ENCODE results near the gene TNFRSF25.
"Not testable (repeated sequence)": the region's sequence is repeated elsewhere in the genome, so short reads cannot be mapped to it uniquely, and the experiment has no call there.

The TNFRSF25 gene

GRCh38 chr1:6501279-6501813 lies 35.4 kb upstream of the TNFRSF25 start:
- no peak for DNase-seq

DNA sequence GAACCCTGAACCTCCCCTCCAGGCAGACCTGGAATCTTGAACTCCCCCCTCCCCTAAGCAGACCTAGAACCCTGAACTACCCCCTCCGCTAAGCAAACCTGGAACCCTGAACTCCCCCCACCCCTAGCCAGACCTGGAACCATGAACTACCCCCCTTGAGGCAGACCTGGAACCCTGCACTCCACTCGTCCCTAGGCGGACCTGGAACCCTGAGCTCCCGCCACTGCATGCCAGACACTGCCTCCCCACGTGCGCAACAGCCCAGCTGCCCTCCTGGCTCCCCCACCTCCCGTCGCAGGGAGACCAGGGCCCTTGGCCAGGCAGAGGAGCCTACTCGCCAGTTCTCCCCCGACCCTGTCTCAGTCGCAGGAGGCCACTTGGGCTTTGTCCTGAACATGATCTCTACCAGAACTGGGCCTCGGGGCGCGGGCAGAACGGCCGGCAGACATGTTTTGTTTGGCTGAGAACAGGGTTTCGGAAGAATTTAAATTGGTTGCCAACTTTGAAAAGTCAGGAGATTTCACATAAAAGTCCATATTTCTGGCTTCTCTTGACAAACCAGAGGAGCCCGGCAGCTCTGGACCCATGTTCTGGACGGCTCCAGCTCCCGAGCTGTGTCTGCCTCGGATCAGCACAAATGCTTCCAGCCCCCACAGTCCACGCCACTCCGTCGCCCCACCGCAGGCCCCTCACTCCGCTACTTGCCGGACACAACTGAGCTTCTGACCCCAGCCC lies 34.7 kb upstream of the TNFRSF25 start:
- no peak for DNase-seq

DNA sequence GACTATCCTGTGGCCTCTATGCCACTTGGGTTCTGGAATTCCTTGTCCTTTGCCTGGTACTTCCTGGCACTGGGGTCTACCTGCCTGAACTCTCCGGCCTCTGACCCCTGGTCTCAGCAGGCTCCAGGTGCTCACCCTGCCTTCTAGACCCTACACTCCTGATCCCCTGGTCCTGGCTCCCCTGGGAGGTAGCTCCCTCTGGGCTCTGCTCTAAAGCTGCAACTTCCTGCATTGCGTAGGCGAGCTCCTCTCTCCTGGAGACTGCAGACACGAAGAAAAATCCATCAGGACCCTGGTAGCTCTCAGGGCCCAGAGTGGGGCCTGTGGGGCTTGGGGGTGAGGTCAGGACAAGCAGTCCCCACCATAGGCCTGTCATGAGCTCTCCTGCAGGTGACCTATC lies 33.3 kb upstream of the TNFRSF25 start:
- no peak for DNase-seq

DNA sequence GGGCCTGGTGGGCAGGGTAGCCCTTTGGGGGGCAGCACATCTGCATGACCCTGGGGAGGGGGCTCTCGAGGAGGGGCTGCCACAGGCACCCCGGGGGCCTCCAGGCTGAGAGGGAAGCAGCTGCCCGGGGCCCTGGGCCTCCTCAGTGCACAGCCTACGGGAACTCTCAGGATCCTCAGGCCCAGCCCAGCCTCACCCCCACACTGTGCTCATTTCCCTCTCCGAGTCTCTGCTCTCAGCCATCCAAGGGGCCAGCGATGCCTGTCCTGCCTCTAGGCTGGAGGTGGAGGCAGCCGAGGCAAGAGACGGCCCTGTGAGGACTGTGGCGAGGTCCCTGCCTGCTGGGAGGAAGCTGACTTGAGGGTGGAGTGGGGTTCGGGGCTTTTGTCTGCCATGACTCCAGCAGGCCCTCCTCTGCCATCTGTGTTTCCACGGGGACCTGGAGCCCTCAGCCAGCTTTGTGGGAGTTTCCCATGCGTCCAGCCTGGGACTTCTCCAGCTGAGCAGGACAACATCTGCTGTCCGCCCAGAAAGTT lies 32.7 kb upstream of the TNFRSF25 start:
- no peak for DNase-seq

- DNase-seq, result no peak
Observed at GRCh38 chr1:6497867-6498575, 32.0 kb upstream of the TNFRSF25 start.

GRCh38 chr1:6497215-6497866 lies 31.4 kb upstream of the TNFRSF25 start:
- DNase-seq, result peak; percentile 30

- no peak for DNase-seq
Observed at GRCh38 chr1:6496890-6497214, 30.9 kb upstream of the TNFRSF25 start.

- no peak for DNase-seq
Observed at GRCh38 chr1:6496365-6496721, 30.4 kb upstream of the TNFRSF25 start.

GRCh38 chr1:6495540-6496364 lies 29.8 kb upstream of the TNFRSF25 start:
- DNase-seq, result no peak

DNA sequence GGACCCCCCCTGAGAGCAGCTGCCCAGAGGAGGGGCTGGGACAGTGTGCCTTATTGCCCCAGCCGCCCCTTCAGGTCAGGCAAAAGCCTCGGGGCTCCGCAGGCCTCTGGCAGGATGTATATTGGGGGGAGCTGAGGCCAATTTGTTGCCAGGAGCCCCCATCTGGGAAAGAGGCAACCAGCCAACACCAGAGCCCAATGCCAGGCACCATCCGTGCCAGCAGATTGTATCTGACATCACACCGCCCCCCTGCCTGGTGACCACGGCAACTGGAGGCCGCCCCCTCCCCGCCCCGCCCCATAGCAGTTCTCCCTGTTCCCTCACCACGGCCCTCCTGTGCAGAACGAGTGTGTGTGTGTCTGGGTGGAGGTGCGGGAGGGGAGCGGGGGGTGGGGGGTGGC lies 29.1 kb upstream of the TNFRSF25 start:
- no peak for DNase-seq

DNA sequence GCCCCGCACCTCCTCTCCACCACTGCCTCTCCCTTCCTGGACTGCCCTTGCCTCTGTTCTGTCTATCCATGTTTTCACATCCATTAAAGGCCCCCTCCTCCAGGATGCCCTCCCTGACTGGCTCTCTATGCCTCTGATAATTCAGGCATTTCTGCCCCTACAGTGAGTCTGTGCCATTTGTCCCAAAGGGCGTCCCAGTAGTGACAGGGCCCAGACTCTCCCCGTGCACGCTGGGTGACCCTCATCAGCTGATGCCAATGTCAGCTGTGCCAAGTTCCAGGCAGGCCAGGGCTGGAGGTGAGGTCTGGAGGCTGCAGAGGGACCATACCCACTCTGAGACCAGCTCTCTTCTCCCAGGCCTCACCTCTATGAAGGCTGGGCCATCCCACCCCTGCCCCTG lies 28.7 kb upstream of the TNFRSF25 start:
- no peak for DNase-seq

DNA sequence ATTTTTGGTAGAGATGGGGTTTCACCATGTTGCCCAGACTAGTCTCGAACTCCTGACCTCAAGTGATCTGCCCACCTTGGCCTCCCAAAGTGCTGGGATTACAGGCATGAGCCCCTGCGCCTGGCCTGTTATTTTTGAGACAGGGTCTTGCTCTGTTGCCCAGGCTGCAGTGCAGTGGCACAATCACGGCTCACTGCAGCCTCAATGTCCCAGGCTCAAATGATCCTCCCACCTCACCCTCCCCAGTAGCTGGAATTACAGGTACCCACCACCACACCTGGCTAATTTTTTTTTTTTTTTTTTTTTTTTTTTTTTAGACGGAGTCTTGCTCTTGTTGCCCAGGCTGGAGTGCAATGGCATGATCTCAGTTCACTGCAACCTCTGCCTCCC lies 27.9 kb upstream of the TNFRSF25 start:
- DNase-seq, result not testable (repeated sequence)

DNA sequence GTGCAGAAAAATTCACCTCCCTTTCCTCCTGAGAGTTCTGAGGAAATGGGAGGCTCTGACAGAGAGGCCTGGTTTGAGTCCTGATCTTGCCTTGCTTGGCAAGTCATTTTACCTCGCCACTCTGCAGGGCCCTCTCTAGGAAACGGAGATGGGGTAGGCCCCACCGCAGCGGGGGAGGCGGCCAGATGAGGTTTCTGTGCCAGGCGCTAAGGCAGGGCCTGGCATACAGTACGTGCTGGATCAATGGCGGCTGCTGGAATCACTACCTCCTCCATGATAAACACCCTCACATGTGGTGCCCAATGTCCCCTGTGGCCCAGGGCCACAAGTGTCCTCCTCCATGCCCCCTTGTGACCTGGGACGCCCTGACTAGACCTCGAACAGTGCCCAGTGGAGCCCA lies 26.0 kb upstream of the TNFRSF25 start:
- no peak for DNase-seq

DNA sequence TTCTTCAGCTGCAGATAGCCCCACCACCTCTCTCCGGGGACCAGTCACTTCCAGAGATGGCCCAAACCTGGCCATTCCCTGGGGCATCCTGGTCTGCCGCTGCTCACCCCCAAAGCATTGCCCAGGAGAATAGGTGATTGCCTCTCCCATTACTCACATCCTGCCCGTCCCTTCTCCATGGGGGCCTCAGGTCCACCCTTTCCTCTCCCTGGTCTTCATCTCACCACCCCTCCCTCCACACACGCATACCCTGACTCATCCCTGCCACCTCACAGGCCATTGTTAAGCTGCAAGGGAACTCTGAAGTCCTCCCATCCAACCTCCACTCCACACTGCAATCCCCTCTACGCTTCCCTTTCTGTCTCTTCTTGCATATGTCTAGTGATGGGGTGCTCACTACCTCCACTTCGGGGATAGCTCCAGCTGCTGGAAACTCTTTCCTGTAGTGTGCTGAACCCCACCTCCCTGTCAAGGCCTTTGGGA lies 25.5 kb upstream of the TNFRSF25 start, which contains the start of gene PLEKHG5:
Gene PLEKHG5 (minus strand): TSS at position 188 of the 483 bp plus-strand sequence. CDS start 14,096 bp downstream, outside the sequence.
- DNase-seq, result peak; percentile 89

DNA sequence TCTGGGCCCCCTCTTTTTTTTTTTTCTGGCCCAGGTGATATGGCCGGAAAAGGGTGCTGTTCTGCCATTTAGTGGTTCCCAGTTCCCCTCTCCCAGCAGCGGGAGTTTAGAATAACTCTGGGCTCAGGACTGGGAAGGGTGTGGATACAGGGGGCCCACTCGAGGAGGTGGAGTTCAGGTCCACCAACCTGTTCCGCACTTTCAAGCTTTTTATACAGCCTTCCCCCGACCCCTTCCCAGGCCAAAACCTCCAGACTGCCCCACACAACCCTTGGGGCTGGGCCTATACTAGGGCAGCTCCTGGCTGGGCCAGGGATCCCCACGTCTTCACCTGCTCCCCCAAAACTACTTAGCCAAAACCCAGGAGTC lies 25.1 kb upstream of the TNFRSF25 start:
- DNase-seq, result no peak

DNA sequence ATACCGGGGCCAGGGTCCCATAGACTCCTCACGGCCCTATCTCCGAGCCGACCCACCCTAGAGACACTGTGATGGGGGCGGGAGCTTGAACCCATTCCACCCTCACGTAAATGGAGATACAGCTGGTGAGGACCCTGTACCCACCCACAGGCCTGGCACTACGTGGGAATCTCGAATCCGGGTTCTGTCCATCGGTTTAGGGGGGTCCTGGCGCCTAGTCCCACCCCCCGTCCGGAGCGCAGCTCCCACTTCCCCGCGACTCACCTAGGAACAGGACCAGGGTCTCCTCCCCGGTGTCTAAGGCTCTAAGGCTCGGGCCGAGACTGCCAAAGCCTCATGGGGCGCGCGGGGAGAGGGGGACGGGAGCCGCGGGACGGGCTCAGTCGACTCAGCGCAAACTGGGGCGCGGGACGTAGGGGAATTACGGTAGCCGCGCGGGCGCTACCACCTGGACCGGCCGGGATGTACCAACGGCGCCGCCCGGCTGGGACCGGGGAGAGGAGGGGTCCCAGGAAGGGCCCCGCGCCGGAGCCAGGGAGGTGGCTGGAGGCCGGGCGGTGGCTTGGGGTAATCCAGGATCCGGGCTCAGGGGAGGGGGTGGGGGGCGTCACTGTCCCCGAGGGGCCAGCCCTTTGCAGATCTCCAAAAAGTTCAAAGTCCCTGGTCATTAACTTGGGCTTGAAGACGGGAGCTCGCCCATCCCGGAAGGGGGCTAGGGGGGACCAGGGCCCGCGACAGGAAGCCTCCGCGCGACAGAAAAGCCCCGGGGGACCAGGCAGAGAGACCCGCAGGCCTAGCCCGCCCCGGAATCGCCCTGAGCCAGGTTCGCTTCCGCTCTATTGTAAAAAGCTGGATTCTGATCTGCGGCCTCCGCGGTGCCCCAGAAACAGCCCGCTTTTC lies 24.5 kb upstream of the TNFRSF25 start:
- DNase-seq, result peak; percentile 79

- DNase-seq, result peak; percentile 71
Observed at GRCh38 chr1:6489799-6490180, 23.8 kb upstream of the TNFRSF25 start.

GRCh38 chr1:6489383-6489765 lies 23.4 kb upstream of the TNFRSF25 start:
- DNase-seq, result no peak

DNA sequence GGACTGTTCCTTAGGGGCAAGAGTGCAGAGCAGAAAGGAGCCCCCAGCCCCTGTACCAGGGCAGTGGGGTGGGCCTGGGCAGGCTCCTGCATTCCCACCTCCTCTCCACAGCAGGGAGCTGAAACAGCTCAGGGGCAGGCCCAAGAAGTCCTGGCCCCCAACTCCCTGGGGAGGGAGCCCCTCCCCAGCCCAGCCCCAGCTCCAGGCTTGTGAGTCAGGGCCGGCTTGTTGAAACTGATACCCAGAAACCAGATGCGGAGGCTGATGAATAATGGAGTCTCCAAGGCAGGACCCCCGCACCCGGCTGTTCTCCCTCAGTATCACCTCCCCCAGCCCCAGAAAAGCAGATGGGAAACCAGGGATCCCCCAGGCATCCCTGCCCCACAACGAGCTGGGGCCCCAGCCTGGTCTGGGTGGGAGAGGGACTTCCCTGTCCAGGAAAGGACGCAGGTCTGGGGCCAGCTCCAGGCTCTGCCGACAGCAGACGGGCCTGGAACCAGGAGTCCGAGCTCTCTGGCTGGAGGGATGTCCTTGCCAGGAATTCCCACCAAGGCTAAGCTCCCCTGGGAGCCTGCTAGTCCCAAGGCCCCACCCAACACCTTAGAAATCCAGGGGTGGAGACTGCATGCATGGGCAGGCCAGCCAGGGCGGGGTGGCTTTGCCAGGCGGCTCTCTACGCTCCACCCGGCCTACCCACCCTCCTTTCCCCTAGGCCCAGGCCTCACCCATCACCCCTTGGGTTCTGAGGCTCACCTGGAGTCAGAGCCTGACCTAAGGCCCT lies 22.8 kb upstream of the TNFRSF25 start:
- peak; percentile 28 for DNase-seq

- no peak for DNase-seq
Observed at GRCh38 chr1:6487804-6488484, 22.0 kb upstream of the TNFRSF25 start.

Data from fibroblast of skin of right quadriceps (primary cell).